SK-N-SH (cell line): ENCODE results near the gene TMEM205. TPM values are rescaled to one million over a fixed set of nuclear protein-coding genes. Genes with fewer than 3 reads are reported as not detected.
A peak's percentile ranks its signal among the peaks of the same experiment; 100 is the strongest.

Experiments
- CTCF ChIA-PET: fragments of 300-600, 350-600 bp; formaldehyde crosslinking; extraction: SDS; loops from one replicate; lab custom pipeline; 2021; lab: Yijun Ruan, JAX
- POLR2A ChIA-PET: fragments of 350-600 bp; sonication (Branson Sonifier 250); formaldehyde crosslinking; extraction: SDS; loops from one replicate; lab custom pipeline; 2020; ENCODE audit warnings: antibody characterized with exemption, inconsistent platforms; lab: Yijun Ruan, JAX
- DNase-seq: peaks from one replicate; pipeline ENCODE4 v3.0.0; 2012
- H2AFZ ChIP-seq: fragments of 200-600 bp; sonication (generic); 2 replicates; pipeline ENCODE4 v1.8.1; 2016; ENCODE audit warnings: antibody characterized with exemption, mild to moderate bottlenecking, low read depth
- H3F3A ChIP-seq: fragments of 200-600 bp; sonication (generic); replicated peaks from 2 replicates; pipeline ENCODE3; 2016; ENCODE audit warnings: antibody characterized with exemption, mild to moderate bottlenecking; ENCODE audit not compliant: insufficient read depth
- H3K27ac ChIP-seq, 2 experiments: fragments of 200-500 bp in 1 of 2; fragments of 200-600 bp in 1 of 2; sonication (Bioruptor generic) in 1 of 2; sonication (generic), shearing (Covaris generic) in 1 of 2; 2 replicates each; pipeline versions ENCODE4 v1.5.1 to v1.6.1; 2014 to 2016; ENCODE audit warnings: low read depth in 2 of 2, inconsistent platforms in 1 of 2, low read length in 1 of 2, mild to moderate bottlenecking in 1 of 2, mixed read lengths in 1 of 2
- H3K27me3 ChIP-seq: fragments of 200-600 bp; sonication (generic), shearing (Covaris generic); 2 replicates; pipeline ENCODE4 v1.6.1; 2016; ENCODE audit warnings: mixed run types; ENCODE audit not compliant: insufficient read depth
- H3K36me3 ChIP-seq, 2 experiments: fragments of 200-500 bp in 1 of 2; fragments of 200-600 bp in 1 of 2; sonication (Bioruptor generic) in 1 of 2; sonication (generic) in 1 of 2; replicated peaks in 1 of 2; 2 replicates each; pipeline versions ENCODE3 to v1.5.1; 2014 to 2016; ENCODE audit warnings: low read length in 1 of 2, mild to moderate bottlenecking in 1 of 2; ENCODE audit not compliant: insufficient read depth in 2 of 2, control insufficient read depth in 1 of 2
- H3K4me1 ChIP-seq, 2 experiments: fragments of 200-500 bp in 1 of 2; fragments of 200-600 bp in 1 of 2; sonication (Bioruptor generic) in 1 of 2; sonication (generic), shearing (Covaris generic) in 1 of 2; 2 replicates each; pipeline versions ENCODE4 v1.5.1 to v1.6.1; 2014 to 2016; ENCODE audit warnings: low read depth in 1 of 2, low read length in 1 of 2, mixed run types in 1 of 2; ENCODE audit not compliant: insufficient read depth in 2 of 2, control insufficient read depth in 1 of 2
- H3K4me2 ChIP-seq: fragments of 200-600 bp; sonication (generic), shearing (Covaris generic); 2 replicates; pipeline ENCODE4 v1.6.1; 2017; ENCODE audit warnings: mixed run types
- H3K4me3 ChIP-seq, 2 experiments: fragments of 200-500 bp in 1 of 2; fragments of 200-600 bp in 1 of 2; sonication (Bioruptor generic) in 1 of 2; sonication (generic), shearing (Covaris generic) in 1 of 2; 2 replicates each; pipeline versions ENCODE4 v1.5.1 to v1.8.1; 2014 to 2016; ENCODE audit warnings: low read depth in 2 of 2, inconsistent platforms in 1 of 2, low read length in 1 of 2, mild to moderate bottlenecking in 1 of 2, mixed read lengths in 1 of 2, moderate library complexity in 1 of 2
- H3K79me2 ChIP-seq: fragments of 200-600 bp; sonication (generic); 2 replicates; pipeline ENCODE4 v1.8.1; 2017; ENCODE audit warnings: mild to moderate bottlenecking; ENCODE audit not compliant: insufficient read depth
- H3K9ac ChIP-seq: fragments of 200-600 bp; sonication (generic); 2 replicates; pipeline ENCODE4 v1.6.1; 2017; ENCODE audit warnings: mixed run types
- H3K9me2 ChIP-seq: fragments of 200-600 bp; sonication (generic); 2 replicates; pipeline ENCODE4 v1.6.1; 2017; ENCODE audit warnings: mixed run types
- H3K9me3 ChIP-seq: fragments of 200-600 bp; sonication (generic); 2 replicates; pipeline ENCODE4 v1.6.1; 2017; ENCODE audit warnings: mixed run types, mild to moderate bottlenecking, moderate library complexity
- H4K20me1 ChIP-seq: fragments of 200-600 bp; sonication (generic); 2 replicates; pipeline ENCODE4 v1.6.1; 2017; ENCODE audit warnings: mild to moderate bottlenecking, mixed run types; ENCODE audit not compliant: insufficient read depth
- CHD2 ChIP-seq: fragments of 150-350 bp; IDR thresholded peaks from 2 replicates; pipeline ENCODE4 v1.6.1; 2018; ENCODE audit warnings: low read length; ENCODE audit not compliant: partially characterized antibody
- ELF1 ChIP-seq: IDR thresholded peaks from 2 replicates; pipeline ENCODE4 v1.4.0; 2012
- EP300 ChIP-seq, 2 experiments: IDR thresholded peaks; 2 replicates each; pipeline versions ENCODE4 v1.4.0 to v1.6.1; 2012; ENCODE audit warnings: borderline replicate concordance in 1 of 2, low read depth in 1 of 2, low read length in 1 of 2
- EZH2phosphoT487 ChIP-seq: fragments of 200-600 bp; sonication (generic); IDR thresholded peaks from 2 replicates; pipeline ENCODE4 v1.6.1; 2017; ENCODE audit warnings: low read depth, mixed run types, mild to moderate bottlenecking, antibody characterized with exemption, moderate library complexity, borderline replicate concordance
- FOXJ3 ChIP-seq: sonication (generic); formaldehyde crosslinking; IDR thresholded peaks from 2 replicates; pipeline ENCODE4 v1.5.1; 2020; ENCODE audit warnings: mild to moderate bottlenecking, missing genetic modification reagents
- GABPA ChIP-seq: IDR thresholded peaks from 2 replicates; pipeline ENCODE4 v1.4.0; 2012; ENCODE audit warnings: low read depth, mild to moderate bottlenecking
- GATA2 ChIP-seq: sonication (generic); formaldehyde crosslinking; IDR thresholded peaks from 2 replicates; pipeline ENCODE4 v1.5.0; 2020; ENCODE audit warnings: mild to moderate bottlenecking, missing genetic modification reagents
- IRF3 ChIP-seq: fragments of 150-350 bp; IDR thresholded peaks from 2 replicates; pipeline ENCODE4 v1.6.1; 2016; ENCODE audit warnings: mild to moderate bottlenecking, low read depth, low read length
- MAX ChIP-seq: IDR thresholded peaks from 2 replicates; pipeline ENCODE4 v1.4.0; 2012; ENCODE audit warnings: low read depth
- MXI1 ChIP-seq: IDR thresholded peaks from 2 replicates; pipeline ENCODE4 v1.6.1; 2012; ENCODE audit warnings: mild to moderate bottlenecking, low read depth, low read length, improper control_type of control experiment
- NFIC ChIP-seq: IDR thresholded peaks from 2 replicates; pipeline ENCODE4 v1.4.0; 2012; ENCODE audit warnings: borderline replicate concordance
- PBX3 ChIP-seq: IDR thresholded peaks from 2 replicates; pipeline ENCODE4; 2012
- POLR2AphosphoS5 ChIP-seq: IDR thresholded peaks from 2 replicates; pipeline ENCODE4 v1.6.1; 2012; ENCODE audit warnings: low read depth, low read length
- RAD21 ChIP-seq: IDR thresholded peaks from 2 replicates; pipeline ENCODE4 v1.6.1; 2012; ENCODE audit warnings: mild to moderate bottlenecking, low read length
- RCOR1 ChIP-seq: fragments of 150-350 bp; IDR thresholded peaks from 2 replicates; pipeline ENCODE4 v1.6.1; 2017; ENCODE audit warnings: antibody characterized with exemption, low read length
- REST ChIP-seq: IDR thresholded peaks from 2 replicates; pipeline ENCODE4 v1.6.1; 2012; ENCODE audit warnings: mild to moderate bottlenecking, low read depth, low read length, moderate library complexity
- USF1 ChIP-seq: IDR thresholded peaks from 2 replicates; pipeline ENCODE4 v1.4.0; 2012; ENCODE audit warnings: low read depth, borderline replicate concordance
- WGBS: methylation state at CpG from one replicate; pipeline ENCODE4 v1.1.6; 2017; ENCODE audit warnings: low lambda C conversion rate; 5-methylcytosine and 5-hydroxymethylcytosine counted together
- polyA plus RNA-seq, 3 experiments: library from polyadenylated mRNA; depleted of rRNA; stranded (reverse); fragments of >200 nt; gene quantifications; 2 replicates each; pipeline ENCODE4 v1.2.3, GENCODE V29; 2012

TMEM205 gene
- polyA plus RNA-seq, 1 of the 3 experiments (the other 2 are of a cell fraction) = 219 TPM

- Histone ChIP-seq H3K27me3 (no peaks in the 10 kb centered on the region), H3K9ac (no peak overlapping the region), H3K9me3 (no peaks in the 10 kb centered on the region), H3K9me2 (no peaks in the 10 kb centered on the region), H3K4me2 (peak overlapping the region; percentile 66; the same call in 1 of the 2 replicates), H3K36me3 (peaks cover 0 to 5% of the 10 kb centered on the region in 2 experiments), H3K4me3 (no peak overlapping the region), H3K27ac (peak overlapping the region; percentile 65 to 87; a peak in 3 of 4 replicates), H4K20me1 (no peaks in the 10 kb centered on the region), H3K4me1 (peaks cover 9 to 19% of the 10 kb centered on the region in 2 experiments), H2AFZ (no peak overlapping the region), H3K79me2 (no peaks in the 10 kb centered on the region), H3F3A (peaks cover 13% of the 10 kb centered on the region)
- peak; percentile 37 for DNase-seq
- ChIA-PET POLR2A (interaction anchor here (1.3 to 2.5 kb wide), 2 partner anchors 15 to 51 kb away, joined by 3 to 17 read pairs; partner anchors contain the start of genes RAB3D and SWSAP1), CTCF (interaction anchor here (0.9 to 2.2 kb wide), 7 partner anchors 27 to 123 kb away, joined by 3 to 11 read pairs (median 4); partner anchors contain the start of gene TSPAN16)
- 74% methylated on average over 5 of the region's 5 CpGs for WGBS
- TF ChIP-seq CHD2 (no peak), POLR2AphosphoS5 (no peak), MXI1 (0 out of 2 replicates have a peak, but pooled peaks have one; percentile 2), RAD21 (no peak), MAX (no peak), EP300 (IDR thresholded peaks at IDR 0.05; ENCODE audit: borderline replicate concordance in 1 of 2, low read depth in 1 of 2, low read length in 1 of 2) (no peak), GATA2 (no peak), NFIC (no peak)
Observed at GRCh38 chr19:11323601-11324078, 22.4 kb downstream of the TMEM205 start.

GRCh38 chr19:11322269-11323024, 23.6 kb downstream of the TMEM205 start:
- H3K27ac ChIP-seq = no peak overlapping the region
- TF ChIP-seq RCOR1 (no peak), ELF1 (no peak), GABPA (no peak), PBX3 (no peak), GATA2 (no peak), REST (no peak), EP300 (IDR thresholded peaks at IDR 0.05; ENCODE audit: borderline replicate concordance in 1 of 2, low read depth in 1 of 2, low read length in 1 of 2) (no peak), USF1 (no peak), FOXJ3 (CRISPR knock-in tag) (no peak), IRF3 (no peak), RAD21 (no peak), EZH2phosphoT487 (no peak)
- H3K27me3 ChIP-seq = no peaks in the 10 kb centered on the region
- ChIA-PET POLR2A (no interaction called here), CTCF (interaction anchor here (0.7 to 2.0 kb wide), 7 partner anchors 9 to 118 kb away, joined by 3 to 5 read pairs (median 3); partner anchors contain the start of genes PRKCSH, RAB3D and TSPAN16)
- no peak overlapping the region for H3K9ac ChIP-seq
- H3K4me2 ChIP-seq = no peak overlapping the region
- no peak for DNase-seq
- H3K4me3 ChIP-seq = no peak overlapping the region
- H3K36me3 ChIP-seq = no peaks in the 10 kb centered on the region
- no peak overlapping the region for H2AFZ ChIP-seq
- no peaks in the 10 kb centered on the region for H3K79me2 ChIP-seq
- 85% methylated on average over 7 of the region's 7 CpGs for WGBS
- no peaks in the 10 kb centered on the region for H3K9me2 ChIP-seq
- H4K20me1 ChIP-seq = no peaks in the 10 kb centered on the region
- peaks cover 9 to 19% of the 10 kb centered on the region in 2 experiments for H3K4me1 ChIP-seq
- peaks cover 13% of the 10 kb centered on the region for H3F3A ChIP-seq
- no peaks in the 10 kb centered on the region for H3K9me3 ChIP-seq
